Endothelial cell of umbilical vein (primary cell): ENCODE data around the gene EXOC6B. TPM values are rescaled to one million over a fixed set of nuclear protein-coding genes. Genes with fewer than 3 reads are reported as not detected.

Experiments used
- BruUV-seq: library from RNA; stranded (reverse); fragments of 400-500 nt; replicated peaks from 2 replicates; lab custom pipeline; 2021; lab: Mats Ljungman, UMichigan
- CTCF ChIA-PET: fragments of 300-600, 350-600 bp; sonication (Branson Sonifier 250); formaldehyde crosslinking; loops from one replicate; lab custom pipeline; 2021; ENCODE audit warnings: antibody characterized with exemption, inconsistent platforms; lab: Charles Lee
- POLR2A ChIA-PET: fragments of 300-600, 350-600 bp; sonication (Branson Sonifier 250); formaldehyde crosslinking; loops from one replicate; lab custom pipeline; 2021; ENCODE audit warnings: antibody characterized with exemption, inconsistent platforms; lab: Charles Lee
- DNase-seq: peaks from one replicate; pipeline ENCODE4 v3.0.0-alpha.2; 2011; ENCODE audit warnings: low read depth, low spot score
- FAIRE-seq: peaks from 2 replicates; lab custom pipeline; 2011; peaks lifted over from hg19 to GRCh38; lab: Jason Lieb, UNC
- H2AFZ ChIP-seq: 2 replicates; pipeline ENCODE4 v1.6.0; 2012; ENCODE audit warnings: low read depth, low read length, control low read depth, inconsistent platforms
- H3K27ac ChIP-seq: 2 replicates; pipeline ENCODE4 v1.5.1; 2011; ENCODE audit warnings: low read depth, mild to moderate bottlenecking, control low read depth, low read length, moderate library complexity; ENCODE audit not compliant: insufficient read depth
- H3K27me3 ChIP-seq, 2 experiments: 2 replicates each; pipeline versions ENCODE4 v1.6.0 to v1.6.1; 2011; ENCODE audit warnings: low read length in 2 of 2, mixed read lengths in 1 of 2; ENCODE audit not compliant: control insufficient read depth in 2 of 2, insufficient read depth in 2 of 2
- H3K36me3 ChIP-seq, 2 experiments: 2 replicates in 1 of 2; 3 replicates in 1 of 2; pipeline ENCODE4 v1.5.1; 2011; ENCODE audit warnings: low read length in 2 of 2, mild to moderate bottlenecking in 1 of 2, moderate library complexity in 1 of 2; ENCODE audit not compliant: control insufficient read depth in 2 of 2, insufficient read depth in 2 of 2; ENCODE audit errors: extremely low read depth in 1 of 2
- H3K4me1 ChIP-seq: 3 replicates; pipeline ENCODE4 v1.5.1; 2011; ENCODE audit warnings: mild to moderate bottlenecking, low read length; ENCODE audit not compliant: control insufficient read depth, insufficient read depth; ENCODE audit errors: extremely low read depth
- H3K4me2 ChIP-seq: 2 replicates; pipeline ENCODE4 v1.6.1; 2011; ENCODE audit warnings: low read length, control low read depth, mixed read lengths; ENCODE audit not compliant: insufficient read depth
- H3K4me3 ChIP-seq, 3 experiments: fragments of 200-600 bp in 1 of 3; sonication (generic), shearing (Covaris generic) in 1 of 3; replicated peaks in 1 of 3; 2 replicates each; pipeline ENCODE4 v1.5.1; 2011 to 2016; ENCODE audit warnings: control low read depth in 3 of 3, low read length in 3 of 3, mild to moderate bottlenecking in 2 of 3, inconsistent platforms in 1 of 3, low read depth in 1 of 3, moderate library complexity in 1 of 3; ENCODE audit not compliant: insufficient read depth in 1 of 3
- H3K79me2 ChIP-seq: 2 replicates; pipeline ENCODE4 v1.6.0; 2012; ENCODE audit warnings: low read length, inconsistent platforms; ENCODE audit not compliant: control insufficient read depth, insufficient read depth
- H3K9ac ChIP-seq: replicated peaks from 2 replicates; pipeline ENCODE3; 2011; ENCODE audit warnings: low read length, control low read depth; ENCODE audit not compliant: insufficient read depth; ENCODE audit errors: extremely low read depth
- H3K9me1 ChIP-seq: replicated peaks from 3 replicates; pipeline ENCODE4 v1.6.0; 2011; ENCODE audit warnings: mild to moderate bottlenecking, low read length; ENCODE audit not compliant: control insufficient read depth, insufficient read depth; ENCODE audit errors: extremely low read depth
- H3K9me3 ChIP-seq: replicated peaks from 2 replicates; pipeline ENCODE4 v1.5.1; 2012; ENCODE audit warnings: low read length, inconsistent platforms; ENCODE audit not compliant: control insufficient read depth, insufficient read depth
- H4K20me1 ChIP-seq: replicated peaks from 2 replicates; pipeline ENCODE3; 2011; ENCODE audit warnings: mild to moderate bottlenecking, low read length; ENCODE audit not compliant: control insufficient read depth, insufficient read depth; ENCODE audit errors: extremely low read depth
- EZH2 ChIP-seq: IDR thresholded peaks from 2 replicates; pipeline ENCODE4 v1.6.1; 2012; ENCODE audit warnings: borderline replicate concordance, low read depth, mild to moderate bottlenecking, moderate library complexity, low read length, inconsistent platforms; ENCODE audit not compliant: severe bottlenecking
- GATA2 ChIP-seq: IDR thresholded peaks from 2 replicates; pipeline ENCODE4 v1.7.0; 2011; ENCODE audit warnings: low read depth, mild to moderate bottlenecking, moderate library complexity, mixed read lengths, low read length; ENCODE audit not compliant: insufficient read length, insufficient read depth
- JUN ChIP-seq: IDR thresholded peaks from 2 replicates; pipeline ENCODE4 v1.6.1; 2011; ENCODE audit warnings: borderline replicate concordance, low read depth; ENCODE audit not compliant: insufficient read length, insufficient read depth
- MYC ChIP-seq: IDR thresholded peaks from one replicate; pipeline ENCODE4 v1.6.1; 2011; ENCODE audit warnings: mild to moderate bottlenecking, low read depth, low read length
- dilution Hi-C: fragments of 300-500 bp; cut with MboI; formaldehyde crosslinking; loops from one replicate; pipeline ENCODE4 v1.15.0; 2019; ENCODE audit warnings: low sequenced_read_pairs; ENCODE audit not compliant: extremely low pct_ligation_motif_present
- intact Hi-C: fragments of 100-400 bp; cut with micrococcal nuclease; formaldehyde crosslinking; loops from one replicate; pipeline ENCODE4 v1.10.0; 2022
- polyA plus RNA-seq, 4 experiments: library from polyadenylated mRNA; depleted of rRNA in 3 of 4; stranded (reverse) in 3 of 4; unstranded in 1 of 4; fragments of >200 nt; gene quantifications; 2 replicates each; pipeline versions ENCODE4 v1.2.1 to v1.2.3, GENCODE V29; 2011 to 2012; ENCODE audit warnings: missing spikeins in 1 of 4
- total RNA-seq: library from RNA; stranded (reverse); gene quantifications from 2 replicates; pipeline ENCODE4 v1.2.3, GENCODE V29; 2021
- TF ChIP-seq, protein P1 (sequence below), 2 donors: IDR thresholded peaks; 1 replicate in 1 of 2; 2 replicates in 1 of 2; pipeline ENCODE4 v1.5.1; 2011; ENCODE audit warnings: low read length in 2 of 2, mild to moderate bottlenecking in 2 of 2, moderate library complexity in 2 of 2, control low read depth in 1 of 2, inconsistent platforms in 1 of 2, low read depth in 1 of 2; ENCODE audit not compliant: insufficient read depth in 1 of 2; ENCODE audit errors: extremely low read depth in 1 of 2
- TF ChIP-seq, protein P2 (sequence below): IDR thresholded peaks from 2 replicates; pipeline ENCODE4 v1.6.1; 2011; ENCODE audit not compliant: insufficient read depth, insufficient read length

Gene EXOC6B
- total and polyA plus RNA-seq, 2 donors (not counting 3 experiments of a cell fraction or from before 2014, with no cell fraction given): 10.8 to 34.8 TPM

DNA sequence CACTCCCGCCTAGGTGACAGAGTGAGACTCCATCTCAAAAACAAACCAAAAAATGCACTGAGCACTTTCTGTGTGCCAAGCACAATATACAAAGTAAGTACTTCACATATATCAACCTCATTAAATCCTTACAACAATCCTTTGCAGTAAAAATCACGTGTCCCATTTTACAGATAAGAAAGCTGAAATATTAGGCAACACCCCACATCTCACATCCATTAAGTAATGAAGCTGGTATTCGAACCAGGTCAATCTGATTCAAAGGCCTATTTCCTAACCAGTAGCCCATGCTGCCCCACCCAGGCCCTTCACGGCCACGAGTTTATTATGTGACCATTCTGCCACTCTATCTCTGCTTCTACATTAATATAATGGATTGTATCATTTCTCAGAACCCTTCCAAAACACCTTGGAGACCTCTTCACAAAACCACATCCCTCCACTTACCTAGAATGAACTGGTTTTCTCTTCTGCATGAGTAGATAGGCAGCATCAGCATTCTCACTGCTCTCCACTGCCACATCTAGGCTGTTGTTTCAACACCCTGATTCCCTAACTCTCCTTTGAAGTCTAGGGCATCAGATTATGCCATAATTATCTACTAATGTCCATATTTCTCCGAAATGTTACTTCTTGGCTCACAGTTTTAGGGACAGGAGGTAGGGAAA is 3.1 kb upstream of the EXOC6B start:
- TF ChIP-seq JUN (no peak), EZH2 (no peak), MYC (no peak), GATA2 (no peak)
- TF ChIP-seq, protein P1, sequence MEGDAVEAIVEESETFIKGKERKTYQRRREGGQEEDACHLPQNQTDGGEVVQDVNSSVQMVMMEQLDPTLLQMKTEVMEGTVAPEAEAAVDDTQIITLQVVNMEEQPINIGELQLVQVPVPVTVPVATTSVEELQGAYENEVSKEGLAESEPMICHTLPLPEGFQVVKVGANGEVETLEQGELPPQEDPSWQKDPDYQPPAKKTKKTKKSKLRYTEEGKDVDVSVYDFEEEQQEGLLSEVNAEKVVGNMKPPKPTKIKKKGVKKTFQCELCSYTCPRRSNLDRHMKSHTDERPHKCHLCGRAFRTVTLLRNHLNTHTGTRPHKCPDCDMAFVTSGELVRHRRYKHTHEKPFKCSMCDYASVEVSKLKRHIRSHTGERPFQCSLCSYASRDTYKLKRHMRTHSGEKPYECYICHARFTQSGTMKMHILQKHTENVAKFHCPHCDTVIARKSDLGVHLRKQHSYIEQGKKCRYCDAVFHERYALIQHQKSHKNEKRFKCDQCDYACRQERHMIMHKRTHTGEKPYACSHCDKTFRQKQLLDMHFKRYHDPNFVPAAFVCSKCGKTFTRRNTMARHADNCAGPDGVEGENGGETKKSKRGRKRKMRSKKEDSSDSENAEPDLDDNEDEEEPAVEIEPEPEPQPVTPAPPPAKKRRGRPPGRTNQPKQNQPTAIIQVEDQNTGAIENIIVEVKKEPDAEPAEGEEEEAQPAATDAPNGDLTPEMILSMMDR (IDR thresholded peaks at IDR 0.05; ENCODE audit: extremely low read depth in 1 of 2, insufficient read depth in 1 of 2, low read depth in 1 of 2, low read length in 2 of 2): no peak
- TF ChIP-seq, protein P2, sequence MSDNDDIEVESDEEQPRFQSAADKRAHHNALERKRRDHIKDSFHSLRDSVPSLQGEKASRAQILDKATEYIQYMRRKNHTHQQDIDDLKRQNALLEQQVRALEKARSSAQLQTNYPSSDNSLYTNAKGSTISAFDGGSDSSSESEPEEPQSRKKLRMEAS: no peak
- Histone ChIP-seq H3K9me3 (no peaks in the 10 kb centered on the region), H3K4me1 (peaks cover 16% of the 10 kb centered on the region), H3K9me1 (no peaks in the 10 kb centered on the region), H3K4me3 (no peak overlapping the region), H3K4me2 (no peak overlapping the region), H3K9ac (no peak overlapping the region), H4K20me1 (no peaks in the 10 kb centered on the region), H3K27ac (no peak overlapping the region), H3K79me2 (peaks cover 1% of the 10 kb centered on the region), H3K27me3 (no peaks in the 10 kb centered on the region), H2AFZ (no peak overlapping the region), H3K36me3 (no peaks in the 10 kb centered on the region)
- no TSS peak for BruUV-seq
- dilution Hi-C loops: no loop called here
- intact Hi-C loops: loop anchor here (5.0 kb wide), 1 partner anchor 37 kb away; no protein-coding TSS in a partner anchor
- DNase-seq: no peak
- ChIA-PET CTCF (no interaction called here), POLR2A (no interaction called here)
- FAIRE-seq: no peak
